Immature natural killer cell (primary cell): ENCODE data around the gene RAB12. TPM values are rescaled to one million over a fixed set of nuclear protein-coding genes. Genes with fewer than 3 reads are reported as not detected.
"Not testable (repeated sequence)": the region's sequence is repeated elsewhere in the genome, so short reads cannot be mapped to it uniquely, and the experiment has no call there.

Experiments
- DNase-seq, 3 donors: peaks; one replicate each; pipeline ENCODE4 v3.0.0; 2022; ENCODE audit warnings: mixed read lengths in 1 of 3
- H3K27ac Mint-ChIP-seq, 6 donors: one replicate each; pipeline ENCODE4 v1.8.0; 2020; ENCODE audit warnings: mixed read lengths in 6 of 6, mild to moderate bottlenecking in 5 of 6, inconsistent platforms in 4 of 6, moderate library complexity in 3 of 6
- H3K27me3 Mint-ChIP-seq, 3 donors: one replicate each; pipeline ENCODE4 v1.8.0; 2020 to 2021; ENCODE audit warnings: low read depth in 3 of 3, mild to moderate bottlenecking in 3 of 3, mixed read lengths in 3 of 3, moderate library complexity in 3 of 3, inconsistent platforms in 1 of 3
- H3K36me3 Mint-ChIP-seq, 3 donors: one replicate each; pipeline ENCODE4 v1.8.0; 2020; ENCODE audit warnings: mixed read lengths in 3 of 3, inconsistent platforms in 2 of 3, mild to moderate bottlenecking in 2 of 3
- H3K4me1 Mint-ChIP-seq, 2 donors: one replicate each; pipeline ENCODE4 v1.8.0; 2020; ENCODE audit warnings: inconsistent platforms in 2 of 2, mild to moderate bottlenecking in 2 of 2, mixed read lengths in 2 of 2, moderate library complexity in 1 of 2
- H3K4me3 Mint-ChIP-seq, 5 donors: one replicate each; pipeline ENCODE4 v1.8.0; 2020; ENCODE audit warnings: mild to moderate bottlenecking in 5 of 5, mixed read lengths in 5 of 5, inconsistent platforms in 3 of 5, moderate library complexity in 3 of 5
- H3K9me3 Mint-ChIP-seq, 6 donors: one replicate each; pipeline ENCODE4 v1.8.0; 2020; ENCODE audit warnings: mild to moderate bottlenecking in 6 of 6, mixed read lengths in 6 of 6, inconsistent platforms in 4 of 6, moderate library complexity in 3 of 6
- polyA plus RNA-seq, 3 donors: library from polyadenylated mRNA; unstranded; fragments of 300-500 nt; fragmentation: Illumina TruSeq; gene quantifications; one replicate each; pipeline ENCODE4 v1.2.3, GENCODE V29; 2021

RAB12 gene
- polyA plus RNA-seq, 3 donors from 2014 or later, result 0.10 TPM; not detected in 2

DNA sequence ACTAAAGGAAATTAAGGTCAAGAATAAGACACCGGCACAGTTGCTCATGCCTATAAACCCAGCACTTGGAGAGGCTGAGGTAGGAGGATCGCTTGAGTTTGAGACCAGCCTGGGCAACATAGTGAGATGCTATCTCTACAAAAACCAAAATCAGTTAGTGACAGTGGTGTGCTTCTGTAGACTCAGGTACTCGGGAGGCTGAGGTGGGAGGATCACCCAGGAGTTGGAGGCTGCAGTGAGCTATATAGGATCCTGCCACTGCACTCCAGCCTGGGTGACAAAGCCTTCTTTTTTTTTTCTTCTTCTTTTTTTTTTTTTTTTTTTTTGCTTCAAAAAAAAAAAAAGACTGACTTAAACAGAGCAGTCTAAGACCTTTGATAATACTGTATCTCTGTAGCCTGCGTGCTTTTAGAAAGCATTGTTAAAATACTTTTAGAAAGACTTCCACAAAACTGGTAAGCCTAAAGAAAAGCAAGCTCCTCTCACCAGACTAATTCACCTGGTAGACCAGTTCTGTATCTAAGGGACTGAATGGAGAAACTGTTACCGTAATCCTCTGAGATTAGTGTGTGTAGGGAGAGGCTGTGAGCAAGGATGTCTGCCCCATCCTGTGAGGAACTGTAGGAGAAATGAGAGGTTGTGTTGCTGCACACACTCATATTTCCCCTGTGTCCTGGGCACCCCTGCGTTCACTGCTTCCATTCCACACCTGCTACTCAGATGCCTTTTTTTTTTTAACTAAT lies 10.8 kb downstream of the RAB12 start:
- Mint-ChIP-seq H3K27me3 (peaks cover 0 to 4% (median 0%) of the 10 kb centered on the region in 3 donors), H3K9me3 (peaks cover 0 to 6% (median 0%) of the 10 kb centered on the region in 6 donors), H3K4me3 (no peak overlapping the region), H3K4me1 (peaks cover 81 to 98% of the 10 kb centered on the region in 2 donors), H3K36me3 (peaks cover 6 to 7% (median 7%) of the 10 kb centered on the region in 3 donors), H3K27ac (peak overlapping the region in 4 of 6 donors; percentile 11 to 85 (median 45))
- no peak for DNase-seq

DNA sequence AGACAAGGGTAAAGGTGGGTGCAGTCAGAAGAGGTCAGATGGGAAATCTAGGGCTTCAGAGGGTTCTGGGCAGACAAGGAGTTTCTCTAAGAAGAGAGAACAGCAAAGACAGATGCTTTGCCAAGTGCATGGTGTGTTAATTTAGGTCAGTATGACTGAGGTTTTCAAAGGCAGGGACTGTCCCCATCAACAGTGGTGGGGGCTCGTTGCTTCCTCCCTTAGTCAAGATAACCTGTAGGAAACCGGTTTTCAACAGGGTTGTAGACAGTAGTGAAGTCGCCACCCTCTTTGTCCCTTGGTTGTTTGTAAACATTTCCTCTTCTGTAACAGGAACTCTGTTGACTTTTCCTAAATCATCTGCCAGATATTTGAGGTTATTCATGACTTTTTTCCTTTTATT lies 11.6 kb downstream of the RAB12 start:
- Mint-ChIP-seq H3K27ac (peak overlapping the region; percentile 2 to 85 (median 28)), H3K36me3 (peaks cover 7 to 9% (median 8%) of the 10 kb centered on the region in 3 donors), H3K4me3 (peak overlapping the region in 1 of 5 donors; percentile 3), H3K27me3 (peaks cover 0 to 4% (median 0%) of the 10 kb centered on the region in 3 donors), H3K9me3 (peaks cover 0 to 6% (median 0%) of the 10 kb centered on the region in 6 donors), H3K4me1 (peaks cover 79 to 97% of the 10 kb centered on the region in 2 donors)
- DNase-seq, result no peak

- H3K27ac Mint-ChIP-seq, result peak overlapping the region; percentile 74 to 94 (median 87)
- H3K9me3 Mint-ChIP-seq, H3K27me3 Mint-ChIP-seq, DNase-seq: not testable (repeated sequence)
- peaks cover 11 to 17% (median 13%) of the 10 kb centered on the region in 3 donors for H3K36me3 Mint-ChIP-seq
- H3K4me3 Mint-ChIP-seq, result peak overlapping the region in 3 of 5 donors; percentile 26 to 84 (median 78)
- H3K4me1 Mint-ChIP-seq, result peaks cover 71 to 90% of the 10 kb centered on the region in 2 donors
Observed at GRCh38 chr18:8622625-8623024, 13.4 kb downstream of the RAB12 start.

DNA sequence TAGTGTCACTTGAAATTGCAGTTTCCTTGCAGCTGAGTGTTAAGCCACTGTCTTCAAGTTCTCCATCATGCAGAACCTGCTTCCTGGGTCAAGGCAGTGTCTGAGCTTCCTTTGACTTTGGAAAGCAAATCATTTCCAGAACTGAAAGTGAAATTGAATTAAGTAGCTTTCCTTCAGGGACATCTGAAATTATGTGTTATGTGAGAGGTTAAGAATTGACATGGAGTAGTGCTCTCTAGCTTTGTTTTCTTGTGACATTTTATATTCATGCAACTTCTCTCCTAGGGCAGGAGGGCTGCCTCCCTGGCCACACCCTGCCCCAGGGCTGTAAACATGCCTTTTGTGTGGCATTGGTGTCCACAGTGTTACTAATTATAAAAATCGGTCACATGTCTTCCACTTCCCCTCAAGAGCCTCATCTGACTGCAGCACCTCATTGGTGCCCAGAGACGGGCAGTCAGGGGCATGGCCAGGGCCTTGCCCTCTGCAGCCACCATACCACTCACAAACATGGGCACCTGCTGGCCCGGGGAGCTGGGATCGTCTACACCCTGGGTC lies 14.4 kb downstream of the RAB12 start:
- Mint-ChIP-seq H3K36me3 (peaks cover 11 to 17% (median 13%) of the 10 kb centered on the region in 3 donors), H3K27me3 (peaks cover 0 to 2% (median 0%) of the 10 kb centered on the region in 3 donors), H3K27ac (peak overlapping the region; percentile 74 to 94 (median 89)), H3K4me1 (peaks cover 66 to 81% of the 10 kb centered on the region in 2 donors), H3K4me3 (peak overlapping the region; percentile 75 to 84 (median 78)), H3K9me3 (peaks cover 0 to 6% (median 0%) of the 10 kb centered on the region in 6 donors)
- DNase-seq, result peak; percentile 19 to 20 (median 20)

- Mint-ChIP-seq H3K27ac (peak overlapping the region in 2 of 6 donors; percentile 37 to 53), H3K27me3 (no peaks in the 10 kb centered on the region), H3K36me3 (peaks cover 11 to 21% (median 16%) of the 10 kb centered on the region in 3 donors), H3K4me3 (no peak overlapping the region), H3K4me1 (peaks cover 52 to 67% of the 10 kb centered on the region in 2 donors), H3K9me3 (peaks cover 0 to 6% (median 0%) of the 10 kb centered on the region in 6 donors)
- DNase-seq, result no peak
Observed at GRCh38 chr18:8625461-8626092, 16.3 kb downstream of the RAB12 start.

DNA sequence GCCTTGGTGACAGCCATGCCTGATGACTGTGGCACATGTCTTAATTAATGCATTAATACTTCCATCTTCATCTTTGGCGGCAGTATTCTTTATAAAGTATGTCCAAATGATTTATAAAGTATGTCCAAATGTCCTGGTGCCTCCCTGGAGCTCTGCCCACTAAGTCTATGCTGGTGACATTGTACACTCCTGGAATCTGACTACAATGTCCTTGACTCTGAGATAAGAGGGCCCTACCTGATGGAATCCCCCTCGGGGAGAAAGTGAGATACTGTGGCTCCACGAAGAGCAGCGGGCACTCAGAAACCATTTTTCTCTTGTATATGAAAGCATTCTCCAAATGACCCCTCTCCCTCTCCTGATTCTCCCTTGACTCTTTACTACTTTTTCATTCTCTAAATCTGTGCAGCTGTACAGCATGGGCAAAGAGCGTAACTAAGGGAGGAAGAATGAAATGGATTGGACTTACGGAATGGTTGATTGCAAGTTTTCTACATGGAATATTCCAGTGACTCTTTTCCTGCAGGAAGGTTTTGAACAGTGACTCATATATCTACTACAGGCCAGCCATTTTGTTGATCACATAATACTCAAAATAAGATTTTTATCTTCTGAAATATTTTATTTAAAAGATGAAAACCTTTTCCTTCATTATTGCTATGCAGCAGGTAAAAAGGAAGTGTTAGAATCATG lies 17.3 kb downstream of the RAB12 start:
- H3K4me3 Mint-ChIP-seq, result no peak overlapping the region
- H3K4me1 Mint-ChIP-seq, result peaks cover 42 to 59% of the 10 kb centered on the region in 2 donors
- H3K27me3 Mint-ChIP-seq, result peaks cover 0 to 1% (median 0%) of the 10 kb centered on the region in 3 donors
- H3K36me3 Mint-ChIP-seq, result peaks cover 11 to 21% (median 16%) of the 10 kb centered on the region in 3 donors
- H3K9me3 Mint-ChIP-seq, result peaks cover 0 to 6% (median 0%) of the 10 kb centered on the region in 6 donors
- no peak overlapping the region for H3K27ac Mint-ChIP-seq
- DNase-seq, result no peak

DNA sequence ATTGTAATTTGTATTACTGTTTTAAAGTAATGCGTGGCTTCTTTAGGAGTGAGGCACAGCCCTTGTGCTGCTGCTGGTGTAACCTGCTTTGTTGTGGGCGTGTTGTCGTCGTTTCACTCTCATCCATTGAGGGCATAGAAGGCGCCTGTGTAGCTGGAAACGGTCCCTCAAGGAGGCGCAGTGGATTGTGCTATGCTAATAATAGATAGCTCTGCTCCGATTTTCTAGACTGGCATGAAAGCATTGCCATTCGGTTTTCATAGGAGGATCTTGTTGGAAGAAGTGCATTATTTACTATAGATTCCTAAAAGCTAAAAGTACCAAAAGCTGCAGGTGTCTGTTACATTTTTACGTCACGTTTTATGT lies 17.9 kb downstream of the RAB12 start:
- H3K27me3 Mint-ChIP-seq, result peaks cover 0 to 1% (median 0%) of the 10 kb centered on the region in 3 donors
- H3K4me1 Mint-ChIP-seq, result peaks cover 37 to 54% of the 10 kb centered on the region in 2 donors
- no peak overlapping the region for H3K4me3 Mint-ChIP-seq
- peaks cover 0 to 3% (median 0%) of the 10 kb centered on the region in 6 donors for H3K9me3 Mint-ChIP-seq
- H3K36me3 Mint-ChIP-seq, result peaks cover 8 to 19% (median 12%) of the 10 kb centered on the region in 3 donors
- no peak for DNase-seq
- H3K27ac Mint-ChIP-seq, result no peak overlapping the region

DNA sequence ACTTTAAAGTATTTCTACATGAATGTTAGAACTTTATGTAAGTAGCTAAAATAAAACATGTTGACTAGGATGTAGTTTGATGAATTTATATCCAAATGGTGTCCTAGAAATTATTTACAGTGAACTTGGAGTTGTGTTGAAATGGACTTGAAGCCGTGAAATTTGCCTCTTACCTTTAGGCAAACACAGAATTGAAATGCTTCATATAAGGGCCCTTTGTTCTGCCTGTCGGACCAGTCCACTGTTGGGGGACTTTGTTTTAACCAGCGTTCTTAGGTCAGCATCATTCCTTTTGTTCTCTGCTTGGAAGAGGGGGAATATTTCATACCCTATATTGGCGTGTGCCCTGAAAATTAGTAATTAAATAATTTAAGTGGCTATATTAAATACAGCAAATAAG lies 18.3 kb downstream of the RAB12 start:
- DNase-seq, result no peak
- Mint-ChIP-seq H3K4me1 (peaks cover 34 to 52% of the 10 kb centered on the region in 2 donors), H3K4me3 (no peak overlapping the region), H3K27ac (no peak overlapping the region), H3K36me3 (peaks cover 4 to 16% (median 8%) of the 10 kb centered on the region in 3 donors), H3K27me3 (peaks cover 0 to 1% (median 0%) of the 10 kb centered on the region in 3 donors), H3K9me3 (no peaks in the 10 kb centered on the region)

GRCh38 chr18:8629602-8630001 lies 20.4 kb downstream of the RAB12 start:
- peaks cover 32 to 52% of the 10 kb centered on the region in 2 donors for H3K4me1 Mint-ChIP-seq
- no peaks in the 10 kb centered on the region for H3K9me3 Mint-ChIP-seq
- peaks cover 0 to 2% (median 1%) of the 10 kb centered on the region in 3 donors for H3K27me3 Mint-ChIP-seq
- H3K27ac Mint-ChIP-seq, result peak overlapping the region in 2 of 6 donors; percentile 7 to 53
- no peak overlapping the region for H3K4me3 Mint-ChIP-seq
- no peak for DNase-seq
- H3K36me3 Mint-ChIP-seq, result peaks cover 7 to 20% (median 8%) of the 10 kb centered on the region in 3 donors

DNA sequence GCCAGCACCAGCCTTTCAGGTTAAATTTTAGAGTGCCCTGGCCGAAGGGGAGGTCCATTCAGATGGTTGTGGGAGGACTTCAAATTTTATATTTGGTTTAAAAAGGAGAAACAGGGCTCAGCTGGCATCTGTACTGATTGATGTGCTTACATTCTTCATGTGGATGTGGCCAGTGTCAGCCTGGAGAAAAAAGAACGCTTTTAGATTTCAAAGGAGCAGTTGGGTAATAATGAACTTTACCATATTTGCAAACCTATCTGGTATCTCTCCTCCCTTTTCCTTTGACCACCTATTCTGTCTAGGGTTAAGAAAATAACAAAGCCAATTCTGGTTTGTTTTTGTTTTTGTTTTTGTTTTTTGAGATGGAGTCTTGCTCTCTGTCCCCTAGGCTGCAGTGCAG lies 21.3 kb downstream of the RAB12 start:
- Mint-ChIP-seq H3K36me3 (peaks cover 8 to 26% (median 13%) of the 10 kb centered on the region in 3 donors), H3K4me3 (no peak overlapping the region), H3K27me3 (peaks cover 0 to 2% (median 1%) of the 10 kb centered on the region in 3 donors), H3K27ac (no peak overlapping the region), H3K9me3 (no peaks in the 10 kb centered on the region), H3K4me1 (peaks cover 31 to 51% of the 10 kb centered on the region in 2 donors)
- no peak for DNase-seq

- H3K27ac Mint-ChIP-seq, result no peak overlapping the region
- H3K9me3 Mint-ChIP-seq, result no peaks in the 10 kb centered on the region
- DNase-seq, result no peak
- H3K4me3 Mint-ChIP-seq, result no peak overlapping the region
- peaks cover 0 to 2% (median 1%) of the 10 kb centered on the region in 3 donors for H3K27me3 Mint-ChIP-seq
- H3K4me1 Mint-ChIP-seq, result peaks cover 28 to 44% of the 10 kb centered on the region in 2 donors
- peaks cover 9 to 24% (median 14%) of the 10 kb centered on the region in 3 donors for H3K36me3 Mint-ChIP-seq
Observed at GRCh38 chr18:8631265-8631664, 22.0 kb downstream of the RAB12 start.

DNA sequence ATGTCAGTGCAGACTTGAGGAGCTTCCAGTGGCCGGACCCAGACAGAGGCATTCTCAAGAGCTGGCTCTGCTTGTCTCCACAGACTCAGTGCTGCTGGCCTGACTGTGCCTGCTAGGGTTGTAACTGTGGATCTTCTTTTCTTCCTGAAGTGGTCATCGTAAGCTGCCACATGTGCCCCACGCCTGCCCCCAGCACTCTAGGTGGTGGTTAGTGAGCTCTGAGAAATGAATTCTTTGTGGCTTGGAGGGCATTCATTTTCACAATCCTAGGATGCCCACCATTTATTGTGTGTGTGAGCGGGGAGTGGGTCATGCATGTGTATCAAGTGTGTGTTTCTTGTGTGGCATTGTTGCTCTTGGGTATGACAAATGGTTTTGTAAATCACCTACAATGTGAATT lies 23.1 kb downstream of the RAB12 start:
- peaks cover 0 to 2% (median 1%) of the 10 kb centered on the region in 3 donors for H3K27me3 Mint-ChIP-seq
- H3K27ac Mint-ChIP-seq, result peak overlapping the region in 3 of 6 donors; percentile 21 to 51 (median 37)

DNA sequence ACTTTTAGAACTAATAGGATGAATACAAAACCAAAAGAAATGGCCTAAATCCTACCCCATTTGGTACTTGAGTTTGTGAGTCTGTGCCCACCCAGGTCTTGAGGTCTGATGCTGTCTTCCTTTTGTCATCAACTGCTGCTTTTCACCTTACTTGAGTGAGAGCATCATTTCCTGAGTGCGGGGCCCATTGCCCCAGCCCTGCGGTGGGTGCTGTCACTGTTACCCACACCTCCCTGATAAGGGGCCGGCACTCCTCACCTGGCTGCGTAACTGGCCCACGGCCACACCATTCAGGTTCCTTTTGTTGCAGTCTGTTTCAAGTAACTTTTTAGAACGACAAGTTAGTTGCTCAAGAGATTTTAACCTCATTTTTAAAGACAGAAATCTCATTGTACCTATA lies 25.3 kb downstream of the RAB12 start:
- Mint-ChIP-seq H3K4me1 (peaks cover 28 to 39% of the 10 kb centered on the region in 2 donors), H3K9me3 (no peaks in the 10 kb centered on the region), H3K36me3 (peaks cover 14 to 37% (median 26%) of the 10 kb centered on the region in 3 donors), H3K4me3 (peak overlapping the region in 3 of 5 donors; percentile 21 to 38 (median 25)), H3K27me3 (peaks cover 0 to 2% (median 1%) of the 10 kb centered on the region in 3 donors), H3K27ac (peak overlapping the region; percentile 45 to 80 (median 68))
- DNase-seq, result peak; percentile 26 to 40 (median 30)

More for the DNA sequence above, 23.1 kb downstream of the RAB12 start:
- Mint-ChIP-seq H3K36me3 (peaks cover 9 to 19% (median 12%) of the 10 kb centered on the region in 3 donors), H3K4me3 (no peak overlapping the region), H3K9me3 (no peaks in the 10 kb centered on the region), H3K4me1 (peaks cover 28 to 39% of the 10 kb centered on the region in 2 donors)
- DNase-seq, result no peak
